Activated CD8-positive, alpha-beta T cell treated with anti-CD3 and anti-CD28 coated beads for 36 hours (primary cell): ENCODE measurements around the gene RDM1. TPM values are rescaled to one million over a fixed set of nuclear protein-coding genes. Genes with fewer than 3 reads are reported as not detected.

ENCODE experiments used
- ATAC-seq: fragments of 200-7000 bp; cut with Tn5 transposase; one replicate; pipeline ENCODE4 v1.10.0; 2021; ENCODE audit warnings: mild to moderate bottlenecking, moderate library complexity
- CTCF ChIA-PET: fragments of 350-600 bp; sonication (Branson Sonifier 250); formaldehyde crosslinking; loops from one replicate; lab custom pipeline; 2021; ENCODE audit warnings: antibody characterized with exemption; lab: Charles Lee
- POLR2A ChIA-PET: fragments of 350-600 bp; sonication (Branson Sonifier 250); formaldehyde crosslinking; loops from one replicate; lab custom pipeline; 2021; ENCODE audit warnings: antibody characterized with exemption; lab: Charles Lee
- DNase-seq: peaks from one replicate; pipeline ENCODE4 v3.0.0-alpha.2; 2020
- H3K27ac Mint-ChIP-seq: one replicate; pipeline ENCODE4 v1.8.0; 2021; ENCODE audit warnings: mild to moderate bottlenecking, mixed read lengths
- H3K27me3 Mint-ChIP-seq: one replicate; pipeline ENCODE4 v1.8.0; 2021; ENCODE audit warnings: mixed read lengths
- H3K36me3 Mint-ChIP-seq: one replicate; pipeline ENCODE4 v1.8.0; 2021; ENCODE audit warnings: low read depth, mixed read lengths
- H3K4me1 Mint-ChIP-seq: one replicate; pipeline ENCODE4 v1.8.0; 2021; ENCODE audit warnings: low read depth, mixed read lengths
- H3K4me3 Mint-ChIP-seq: one replicate; pipeline ENCODE4 v1.8.0; 2021; ENCODE audit warnings: mild to moderate bottlenecking, moderate library complexity, mixed read lengths
- H3K9me3 Mint-ChIP-seq: one replicate; pipeline ENCODE4 v1.8.0; 2021; ENCODE audit warnings: mixed read lengths
- CTCF ChIP-seq: fragments of 200-600 bp; IDR thresholded peaks from one replicate; pipeline ENCODE4 v1.8.0; 2022; ENCODE audit warnings: antibody characterized with exemption, mild to moderate bottlenecking
- intact Hi-C: fragments of 100-400 bp; cut with micrococcal nuclease; formaldehyde crosslinking; loops from one replicate; pipeline ENCODE4 v1.10.0; 2022
- total RNA-seq, 2 experiments: library from RNA; stranded (reverse); gene quantifications; one replicate each; pipeline ENCODE4 v1.2.3, GENCODE V29; 2021

The RDM1 gene
- total RNA-seq, 2 experiments from 2014 or later: 12.6 to 16.0 TPM

- Mint-ChIP-seq H3K27ac (peak overlapping the region; percentile 86), H3K4me3 (no peak overlapping the region), H3K27me3 (no peaks in the 10 kb centered on the region), H3K9me3 (no peaks in the 10 kb centered on the region), H3K4me1 (peaks cover 70% of the 10 kb centered on the region), H3K36me3 (no peaks in the 10 kb centered on the region)
- CTCF ChIA-PET: interaction anchor here (0.7 to 2.0 kb wide), 4 partner anchors 40 to 181 kb away, joined by 3 to 6 read pairs (median 3); no protein-coding TSS in a partner anchor
- ATAC-seq (no peak), DNase-seq (no peak)
- POLR2A ChIA-PET: interaction anchor here (0.8 to 17.7 kb wide), 4 partner anchors 8 to 28 kb away, joined by 3 to 239 read pairs (median 7); partner anchors contain the start of gene CCL5
- TF ChIP-seq CTCF: no peak
- intact Hi-C loops: loop anchor here (10.0 kb wide), 1 partner anchor 204 kb away; the partner anchor contains the start of gene CCL3
These were observed 39.3 kb downstream of the RDM1 start for GRCh38 chr17:35891269-35891668.

- intact Hi-C loops: loop anchor here (10.0 kb wide), 1 partner anchor 204 kb away; the partner anchor contains the start of gene CCL3
- DNase-seq (peak; percentile 81), ATAC-seq (peak; percentile 48)
- Mint-ChIP-seq H3K36me3 (no peaks in the 10 kb centered on the region), H3K27ac (peak overlapping the region; percentile 86), H3K4me1 (peaks cover 65% of the 10 kb centered on the region), H3K4me3 (no peak overlapping the region), H3K27me3 (no peaks in the 10 kb centered on the region), H3K9me3 (no peaks in the 10 kb centered on the region)
- no peak for TF ChIP-seq CTCF
- ChIA-PET POLR2A (interaction anchor here (0.8 to 17.7 kb wide), 5 partner anchors 8 to 28 kb away, joined by 3 to 239 read pairs (median 3); partner anchors contain the start of gene CCL5), CTCF (interaction anchor here (0.7 to 2.0 kb wide), 4 partner anchors 41 to 182 kb away, joined by 3 to 6 read pairs (median 3); no protein-coding TSS in a partner anchor)
These were observed 39.8 kb downstream of the RDM1 start for GRCh38 chr17:35890774-35891155.

GRCh38 chr17:35889818-35890773 is 40.5 kb downstream of the RDM1 start:
- peaks cover 62% of the 10 kb centered on the region for H3K4me1 Mint-ChIP-seq
- no peak for DNase-seq
- H3K9me3 Mint-ChIP-seq: no peaks in the 10 kb centered on the region
- no peaks in the 10 kb centered on the region for H3K36me3 Mint-ChIP-seq
- ATAC-seq: no peak
- H3K4me3 Mint-ChIP-seq: no peak overlapping the region
- ChIA-PET CTCF (interaction anchor here (0.7 to 2.0 kb wide), 6 partner anchors 13 to 259 kb away, joined by 3 to 6 read pairs (median 4); no protein-coding TSS in a partner anchor), POLR2A (interaction anchor here (1.0 to 17.7 kb wide), 4 partner anchors 9 to 26 kb away, joined by 3 to 239 read pairs (median 7); partner anchors contain the start of gene CCL5)
- no peaks in the 10 kb centered on the region for H3K27me3 Mint-ChIP-seq
- H3K27ac Mint-ChIP-seq: peak overlapping the region; percentile 77
- TF ChIP-seq CTCF: no peak
- intact Hi-C loops: loop anchor here (1.0 to 10.0 kb wide), 2 partner anchors 10 to 205 kb away; partner anchors contain the start of genes CCL3 and CCL5

GRCh38 chr17:35889241-35889640 is 41.3 kb downstream of the RDM1 start:
- Mint-ChIP-seq H3K27ac (peak overlapping the region; percentile 77), H3K4me3 (no peak overlapping the region), H3K9me3 (no peaks in the 10 kb centered on the region), H3K4me1 (peaks cover 59% of the 10 kb centered on the region), H3K27me3 (no peaks in the 10 kb centered on the region), H3K36me3 (no peaks in the 10 kb centered on the region)
- peak; percentile 76 for ATAC-seq
- ChIA-PET CTCF (interaction anchor here (1.6 to 2.0 kb wide), 3 partner anchors 12 to 260 kb away, joined by 4 to 6 read pairs (median 5); no protein-coding TSS in a partner anchor), POLR2A (interaction anchor here (1.2 to 17.7 kb wide), 4 partner anchors 9 to 304 kb away, joined by 3 to 239 read pairs (median 10); partner anchors contain the start of gene CCL5)
- TF ChIP-seq CTCF: no peak
- intact Hi-C loops: loop anchor here (1.0 kb wide), 1 partner anchor 9 kb away; the partner anchor contains the start of gene CCL5
- DNase-seq: peak; percentile 74
